Astrocyte (in vitro differentiated cells and primary cell): ENCODE measurements around the gene PLBD1. TPM values are rescaled to one million over a fixed set of nuclear protein-coding genes. Genes with fewer than 3 reads are reported as not detected.

Experiments used
- DNase-seq: peaks from one replicate; pipeline ENCODE4 v3.0.0-alpha.2; 2010; ENCODE audit warnings: low read depth
- FAIRE-seq: peaks from 2 replicates; lab custom pipeline; 2011; peaks lifted over from hg19 to GRCh38; lab: Jason Lieb, UNC
- H2AFZ ChIP-seq: 2 replicates; pipeline ENCODE4 v1.6.0; 2012; ENCODE audit warnings: low read depth, low read length, inconsistent platforms
- H3K27ac ChIP-seq: 2 replicates; pipeline ENCODE4 v1.5.1; 2011; ENCODE audit warnings: low read depth, low read length, inconsistent platforms
- H3K27me3 ChIP-seq: 2 replicates; pipeline ENCODE4 v1.6.0; 2011; ENCODE audit warnings: low read length, inconsistent platforms; ENCODE audit not compliant: insufficient read depth
- H3K36me3 ChIP-seq: 2 replicates; pipeline ENCODE4 v1.5.1; 2011; ENCODE audit warnings: low read length, inconsistent platforms; ENCODE audit not compliant: insufficient read depth
- H3K4me1 ChIP-seq: 2 replicates; pipeline ENCODE4 v1.5.1; 2011; ENCODE audit warnings: low read length, inconsistent platforms; ENCODE audit not compliant: insufficient read depth
- H3K4me2 ChIP-seq: 2 replicates; pipeline ENCODE4 v1.6.0; 2012; ENCODE audit warnings: low read length, inconsistent platforms
- H3K4me3 ChIP-seq: 2 replicates; pipeline ENCODE4 v1.5.1; 2011; ENCODE audit warnings: low read depth, mild to moderate bottlenecking, low read length, inconsistent platforms; ENCODE audit not compliant: insufficient read depth
- H3K79me2 ChIP-seq: 2 replicates; pipeline ENCODE4 v1.6.0; 2012; ENCODE audit warnings: mild to moderate bottlenecking, low read length, inconsistent platforms; ENCODE audit not compliant: insufficient read depth
- H3K9ac ChIP-seq: 2 replicates; pipeline ENCODE4 v1.6.0; 2012; ENCODE audit warnings: mild to moderate bottlenecking, low read length, inconsistent platforms
- H3K9me3 ChIP-seq: 2 replicates; pipeline ENCODE4 v1.5.1; 2012; ENCODE audit warnings: low read depth, mild to moderate bottlenecking, low read length, inconsistent platforms; ENCODE audit not compliant: insufficient read depth
- H4K20me1 ChIP-seq: 2 replicates; pipeline ENCODE4 v1.6.0; 2012; ENCODE audit warnings: low read length, inconsistent platforms; ENCODE audit not compliant: insufficient read depth
- H3K27ac Mint-ChIP-seq: one replicate; pipeline ENCODE4 v1.8.0; 2021; ENCODE audit warnings: mild to moderate bottlenecking, mixed read lengths; ENCODE audit not compliant: unreplicated experiment
- H3K27me3 Mint-ChIP-seq: one replicate; pipeline ENCODE4 v1.8.0; 2021; ENCODE audit warnings: low read depth, mixed read lengths; ENCODE audit not compliant: unreplicated experiment
- H3K36me3 Mint-ChIP-seq: one replicate; pipeline ENCODE4 v1.8.0; 2021; ENCODE audit warnings: low read depth, mixed read lengths; ENCODE audit not compliant: unreplicated experiment
- H3K4me1 Mint-ChIP-seq: one replicate; pipeline ENCODE4 v1.8.0; 2021; ENCODE audit warnings: low read depth, mixed read lengths; ENCODE audit not compliant: unreplicated experiment
- H3K4me3 Mint-ChIP-seq: one replicate; pipeline ENCODE4 v1.8.0; 2021; ENCODE audit warnings: mild to moderate bottlenecking, moderate library complexity, mixed read lengths; ENCODE audit not compliant: unreplicated experiment
- H3K9me3 Mint-ChIP-seq: one replicate; pipeline ENCODE4 v1.8.0; 2021; ENCODE audit warnings: mild to moderate bottlenecking, mixed read lengths; ENCODE audit not compliant: unreplicated experiment
- EZH2 ChIP-seq: IDR thresholded peaks from 2 replicates; pipeline ENCODE4 v1.6.1; 2012; ENCODE audit warnings: mild to moderate bottlenecking, low read length, inconsistent platforms; ENCODE audit not compliant: insufficient read depth
- total RNA-seq: library from RNA; stranded (reverse); gene quantifications from 2 replicates; pipeline ENCODE4 v1.2.1, GENCODE V29; 2021
- TF ChIP-seq, protein P1 (sequence below): IDR thresholded peaks from 2 replicates; pipeline ENCODE4 v1.5.1; 2011; ENCODE audit warnings: low read depth, mild to moderate bottlenecking, inconsistent platforms, low read length, moderate library complexity; ENCODE audit not compliant: insufficient read depth

Gene PLBD1
- total RNA-seq, 1 donor from 2014 or later = 0.57 TPM

DNA sequence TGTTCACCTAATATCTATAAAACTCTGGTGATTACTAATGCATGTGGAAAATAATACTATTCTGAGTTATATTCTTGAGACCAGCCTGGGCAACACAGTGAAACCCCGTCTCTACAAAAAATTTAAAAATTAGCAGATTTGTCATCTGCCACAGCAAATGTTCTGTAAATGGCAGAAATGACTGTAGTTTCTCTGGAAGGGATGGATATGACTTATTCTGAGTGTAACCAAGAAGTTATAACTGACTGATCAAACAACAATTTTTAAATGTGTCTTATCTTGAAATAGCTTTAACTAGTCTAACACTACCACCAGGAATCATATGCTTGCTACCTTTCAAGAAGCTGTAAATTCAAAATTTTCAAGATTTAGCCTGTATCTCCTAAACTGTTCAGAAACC, 88.7 kb downstream of the PLBD1 start:
- FAIRE-seq (peak; percentile 52), DNase-seq (no peak)
- Histone ChIP-seq H3K9ac (no peak overlapping the region), H3K27me3 (no peaks in the 10 kb centered on the region), H4K20me1 (no peaks in the 10 kb centered on the region), H3K4me3 (no peak overlapping the region), H2AFZ (no peak overlapping the region), H3K27ac (no peak overlapping the region), H3K79me2 (peaks cover 4% of the 10 kb centered on the region), H3K4me1 (no peaks in the 10 kb centered on the region), H3K36me3 (peaks cover 41% of the 10 kb centered on the region), H3K9me3 (no peaks in the 10 kb centered on the region), H3K4me2 (no peak overlapping the region)
- Mint-ChIP-seq H3K36me3 (peaks cover 46% of the 10 kb centered on the region), H3K27me3 (no peaks in the 10 kb centered on the region), H3K27ac (no peak overlapping the region), H3K4me1 (peaks cover 4% of the 10 kb centered on the region), H3K9me3 (peaks cover 4% of the 10 kb centered on the region), H3K4me3 (no peak overlapping the region)
- no peak for TF ChIP-seq EZH2
- TF ChIP-seq, protein P1, sequence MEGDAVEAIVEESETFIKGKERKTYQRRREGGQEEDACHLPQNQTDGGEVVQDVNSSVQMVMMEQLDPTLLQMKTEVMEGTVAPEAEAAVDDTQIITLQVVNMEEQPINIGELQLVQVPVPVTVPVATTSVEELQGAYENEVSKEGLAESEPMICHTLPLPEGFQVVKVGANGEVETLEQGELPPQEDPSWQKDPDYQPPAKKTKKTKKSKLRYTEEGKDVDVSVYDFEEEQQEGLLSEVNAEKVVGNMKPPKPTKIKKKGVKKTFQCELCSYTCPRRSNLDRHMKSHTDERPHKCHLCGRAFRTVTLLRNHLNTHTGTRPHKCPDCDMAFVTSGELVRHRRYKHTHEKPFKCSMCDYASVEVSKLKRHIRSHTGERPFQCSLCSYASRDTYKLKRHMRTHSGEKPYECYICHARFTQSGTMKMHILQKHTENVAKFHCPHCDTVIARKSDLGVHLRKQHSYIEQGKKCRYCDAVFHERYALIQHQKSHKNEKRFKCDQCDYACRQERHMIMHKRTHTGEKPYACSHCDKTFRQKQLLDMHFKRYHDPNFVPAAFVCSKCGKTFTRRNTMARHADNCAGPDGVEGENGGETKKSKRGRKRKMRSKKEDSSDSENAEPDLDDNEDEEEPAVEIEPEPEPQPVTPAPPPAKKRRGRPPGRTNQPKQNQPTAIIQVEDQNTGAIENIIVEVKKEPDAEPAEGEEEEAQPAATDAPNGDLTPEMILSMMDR = no peak

DNA sequence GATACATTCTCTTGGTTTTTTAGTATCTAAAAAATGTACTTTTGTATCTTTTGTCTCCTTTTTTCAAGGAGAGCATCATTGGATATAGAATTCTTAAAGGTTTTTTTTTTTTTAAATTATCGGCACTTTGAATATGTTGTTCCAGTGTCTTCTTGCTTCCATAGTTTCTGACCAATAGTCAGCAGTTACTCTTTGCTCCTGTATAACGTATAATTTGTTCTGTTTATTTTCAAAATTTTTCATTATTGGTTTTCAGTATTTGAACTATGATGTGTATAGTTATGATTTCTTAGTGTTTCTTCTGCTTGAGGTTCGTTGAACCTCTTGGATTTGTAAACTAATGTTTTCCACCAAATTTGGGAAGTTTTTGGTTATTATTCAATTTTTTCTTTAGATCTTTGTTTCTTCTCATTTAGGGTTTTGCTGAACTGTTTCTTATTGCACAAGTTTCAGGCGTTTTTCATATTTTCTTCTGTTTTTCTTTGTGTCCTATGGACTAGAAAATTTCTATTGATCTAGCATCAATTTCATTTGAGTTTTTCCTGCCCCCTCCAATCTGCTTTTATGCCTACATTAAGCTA, 93.9 kb downstream of the PLBD1 start:
- FAIRE-seq = no peak
- no peaks in the 10 kb centered on the region for H3K4me1 Mint-ChIP-seq

DNA sequence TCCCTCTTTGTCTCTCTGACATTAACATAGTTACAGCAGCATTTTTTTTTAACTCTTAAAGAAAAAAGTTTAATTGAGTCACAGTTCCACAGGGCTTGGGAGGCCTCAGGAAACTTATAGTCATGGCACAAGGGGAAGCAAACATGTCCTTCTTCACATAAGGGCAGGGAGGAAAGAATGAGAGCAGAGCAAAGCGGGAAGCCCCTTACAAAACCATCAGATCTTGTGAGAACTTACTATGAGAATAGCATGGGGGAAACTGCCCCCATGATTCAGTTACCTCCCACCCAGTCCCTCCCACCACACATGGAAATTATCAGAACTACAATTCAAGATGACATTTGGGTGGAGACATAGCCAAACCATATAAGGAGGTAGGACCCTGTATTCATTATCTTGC, 96.2 kb downstream of the PLBD1 start:
- peaks cover 15% of the 10 kb centered on the region for H3K36me3 ChIP-seq

More for the DNA sequence above, 93.9 kb downstream of the PLBD1 start:
- H3K4me1 ChIP-seq = no peaks in the 10 kb centered on the region
- H3K4me3 ChIP-seq = no peak overlapping the region
- peaks cover 25% of the 10 kb centered on the region for H3K36me3 ChIP-seq
- no peak overlapping the region for H3K9ac ChIP-seq
- H3K27ac ChIP-seq = no peak overlapping the region
- no peaks in the 10 kb centered on the region for H4K20me1 ChIP-seq
- Mint-ChIP-seq H3K27me3 (no peaks in the 10 kb centered on the region), H3K36me3 (peaks cover 45% of the 10 kb centered on the region), H3K27ac (no peak overlapping the region), H3K9me3 (peaks cover 18% of the 10 kb centered on the region), H3K4me3 (no peak overlapping the region)
- H3K27me3 ChIP-seq = no peaks in the 10 kb centered on the region
- peaks cover 4% of the 10 kb centered on the region for H3K79me2 ChIP-seq
- H3K9me3 ChIP-seq = peaks cover 3% of the 10 kb centered on the region
- TF ChIP-seq EZH2 = no peak
- TF ChIP-seq, protein P1 = no peak
- no peak overlapping the region for H2AFZ ChIP-seq
- peak; percentile 31 for DNase-seq
- no peak overlapping the region for H3K4me2 ChIP-seq

More for the DNA sequence above, 96.2 kb downstream of the PLBD1 start:
- Histone ChIP-seq H3K27me3 (no peaks in the 10 kb centered on the region), H3K4me3 (no peak overlapping the region), H3K79me2 (peaks cover 4% of the 10 kb centered on the region), H3K27ac (no peak overlapping the region), H3K4me2 (no peak overlapping the region), H3K9me3 (peaks cover 3% of the 10 kb centered on the region), H2AFZ (no peak overlapping the region), H3K9ac (no peak overlapping the region), H3K4me1 (no peaks in the 10 kb centered on the region), H4K20me1 (no peaks in the 10 kb centered on the region)
- Mint-ChIP-seq H3K4me1 (peaks cover 4% of the 10 kb centered on the region), H3K9me3 (peaks cover 19% of the 10 kb centered on the region), H3K27ac (no peak overlapping the region), H3K27me3 (no peaks in the 10 kb centered on the region), H3K4me3 (no peak overlapping the region), H3K36me3 (peaks cover 42% of the 10 kb centered on the region)
- TF ChIP-seq, protein P1 = no peak
- TF ChIP-seq EZH2 = no peak
- FAIRE-seq (no peak), DNase-seq (no peak)
